NCI-H748 (cell line): ENCODE measurements around the gene UBAP2.
"Not testable (repeated sequence)": the region's sequence is repeated elsewhere in the genome, so short reads cannot be mapped to it uniquely, and the experiment has no call there.

Source experiments
- DNase-seq: peaks from one replicate; lab custom pipeline; 2025; ENCODE audit not compliant: unreplicated experiment; lab: John Stamatoyannopoulos, UW

Gene UBAP2

GRCh38 chr9:34049630-34050384 is 1.1 kb upstream of the UBAP2 start:
- DNase-seq = no peak

GRCh38 chr9:34047864-34048726 is 592 bp downstream of the UBAP2 start:
- DNase-seq = peak; percentile 77

GRCh38 chr9:34046784-34047379 is 1.8 kb downstream of the UBAP2 start:
- no peak for DNase-seq

GRCh38 chr9:34045903-34046302 is 2.8 kb downstream of the UBAP2 start:
- no peak for DNase-seq

- not testable (repeated sequence) for DNase-seq
These were observed 6.6 kb downstream of the UBAP2 start for GRCh38 chr9:34042074-34042473.

GRCh38 chr9:34038851-34039250 is 9.8 kb downstream of the UBAP2 start:
- DNase-seq = not testable (repeated sequence)

GRCh38 chr9:34037626-34038025 is 11.1 kb downstream of the UBAP2 start:
- DNase-seq = no peak

- no peak for DNase-seq
These were observed 12.1 kb downstream of the UBAP2 start for GRCh38 chr9:34036625-34037024.

GRCh38 chr9:34035656-34036055 is 13.0 kb downstream of the UBAP2 start:
- DNase-seq = no peak

- no peak for DNase-seq
These were observed 14.0 kb downstream of the UBAP2 start for GRCh38 chr9:34034698-34035065.

GRCh38 chr9:34032631-34033030 is 16.1 kb downstream of the UBAP2 start:
- no peak for DNase-seq

GRCh38 chr9:34027845-34028574 is 20.7 kb downstream of the UBAP2 start:
- no peak for DNase-seq

GRCh38 chr9:34025811-34026210 is 22.9 kb downstream of the UBAP2 start:
- DNase-seq = no peak

GRCh38 chr9:34025062-34025461 is 23.6 kb downstream of the UBAP2 start:
- no peak for DNase-seq

- DNase-seq = not testable (repeated sequence)
These were observed 24.2 kb downstream of the UBAP2 start for GRCh38 chr9:34024476-34024875.

- no peak for DNase-seq
These were observed 32.5 kb downstream of the UBAP2 start for GRCh38 chr9:34016149-34016548.

- DNase-seq = peak; percentile 9
These were observed 37.7 kb downstream of the UBAP2 start for GRCh38 chr9:34010979-34011378.

GRCh38 chr9:34001951-34002350 is 46.7 kb downstream of the UBAP2 start:
- DNase-seq = no peak

- DNase-seq = no peak
These were observed 47.4 kb downstream of the UBAP2 start for GRCh38 chr9:34001298-34001697.

- no peak for DNase-seq
These were observed 53.2 kb downstream of the UBAP2 start for GRCh38 chr9:33995449-33995848.

GRCh38 chr9:33993104-33993503 is 55.6 kb downstream of the UBAP2 start:
- no peak for DNase-seq
